Breast epithelium (tissue), 3 donors: ENCODE data around the gene KIAA0513.

Experiments
- CTCF ChIP-seq, 3 donors: fragments of 450-650 bp; IDR thresholded peaks; one replicate each; pipeline ENCODE4 v1.5.1; 2016 to 2017; ENCODE audit warnings: antibody characterized with exemption in 3 of 3, mild to moderate bottlenecking in 3 of 3, moderate library complexity in 3 of 3
- POLR2A ChIP-seq: fragments of 450-650 bp; IDR thresholded peaks from one replicate; pipeline ENCODE4 v1.6.1; 2016; ENCODE audit warnings: antibody characterized with exemption, mild to moderate bottlenecking, moderate library complexity
- POLR2AphosphoS5 ChIP-seq, 3 donors: sonication (generic); formaldehyde crosslinking; IDR thresholded peaks; one replicate each; pipeline ENCODE4 v1.6.1; 2017; ENCODE audit warnings: antibody characterized with exemption in 3 of 3

- TF ChIP-seq CTCF (IDR thresholded peaks at IDR 0.05) (no peak), POLR2AphosphoS5 (IDR thresholded peaks at IDR 0.05) (no peak), POLR2A (no peak)
These were observed 34.0 kb downstream of the KIAA0513 start for GRCh38 chr16:85061566-85061965.
